K562 (cell line): ENCODE data around the gene SLC7A8.

Source experiments
- CTCF ChIP-seq, 3 experiments: IDR thresholded peaks in 2 of 3; conservative IDR thresholded peaks in 1 of 3; 2 replicates each; pipeline ENCODE4 v1.5.1; 2011 to 2012; ENCODE audit warnings: low read length in 3 of 3, mild to moderate bottlenecking in 3 of 3, control low read depth in 2 of 3, improper control_type of control experiment in 1 of 3, inconsistent platforms in 1 of 3, low read depth in 1 of 3, mixed read lengths in 1 of 3, moderate library complexity in 1 of 3; ENCODE audit not compliant: insufficient read depth in 2 of 3
- EP300 ChIP-seq: IDR thresholded peaks from 2 replicates; pipeline ENCODE4 v1.6.1; 2012; ENCODE audit warnings: low read length, improper control_type of control experiment
- EZH2 ChIP-seq: IDR thresholded peaks from 2 replicates; pipeline ENCODE4 v1.6.1; 2012; ENCODE audit warnings: low read depth, mild to moderate bottlenecking, inconsistent platforms, low read length, borderline replicate concordance
- MXI1 ChIP-seq: IDR thresholded peaks from 2 replicates; pipeline ENCODE4 v1.6.1; 2011; ENCODE audit warnings: low read depth, mild to moderate bottlenecking, improper control_type of control experiment, low read length
- POLR2AphosphoS5 ChIP-seq: IDR thresholded peaks from 2 replicates; pipeline ENCODE4 v1.6.1; 2011; ENCODE audit warnings: mild to moderate bottlenecking, low read depth, low read length, moderate library complexity; ENCODE audit not compliant: control insufficient read depth, insufficient read depth
- ZNF274 ChIP-seq: IDR thresholded peaks from 2 replicates; pipeline ENCODE4 v1.6.1; 2011; ENCODE audit warnings: low read depth, mild to moderate bottlenecking, low read length, moderate library complexity, borderline replicate concordance
- ZNF696 ChIP-seq: fragments of 250-450 bp; sonication (Bioruptor Pico); conservative IDR thresholded peaks from 2 replicates; pipeline ENCODE4 v1.4.0; 2020; ENCODE audit warnings: mild to moderate bottlenecking, moderate library complexity

DNA sequence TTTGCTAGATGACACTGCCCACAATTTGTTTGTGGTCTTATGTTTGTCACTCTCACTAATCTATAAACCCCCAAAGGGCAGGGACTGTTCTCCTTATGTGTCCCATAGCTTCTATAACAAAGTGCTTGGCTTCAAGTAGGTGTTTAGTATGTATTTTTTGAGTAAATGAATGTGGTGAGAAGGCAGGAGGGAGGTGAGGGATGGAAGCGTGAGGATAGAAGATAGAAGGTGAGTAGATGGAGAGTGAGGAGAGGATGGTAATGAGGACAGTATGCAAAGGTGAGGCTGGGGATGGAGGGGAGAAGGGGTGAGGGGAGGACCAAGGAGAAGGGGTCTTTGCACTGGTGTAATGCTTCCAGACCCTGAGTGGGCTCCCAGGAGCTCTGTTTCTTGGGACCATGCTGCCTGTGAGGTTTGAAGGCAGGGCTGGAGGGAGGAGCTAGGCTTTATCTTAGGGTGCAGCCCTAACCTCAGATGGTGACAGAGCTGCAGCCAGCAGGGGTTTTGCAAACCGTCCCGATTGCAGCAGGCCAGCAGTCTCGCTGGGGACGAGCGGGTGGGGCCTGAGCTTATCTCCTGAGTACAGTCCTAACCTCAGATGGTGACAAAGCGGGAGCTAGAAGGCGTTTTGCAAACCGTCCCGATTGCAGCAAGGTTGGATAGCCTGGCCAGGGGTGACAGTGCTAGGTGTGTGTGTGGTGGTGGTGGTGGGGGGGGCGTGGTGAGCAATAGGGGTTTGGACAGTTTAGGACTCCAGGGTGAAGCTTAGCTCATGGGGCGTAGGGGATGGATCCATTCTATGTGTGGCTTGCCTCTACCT is 70.9 kb downstream of the SLC7A8 start:
- peak; percentile 51; the same call in 1 of the 2 replicates for TF ChIP-seq ZNF274
- TF ChIP-seq EP300 = peak; percentile 95
- TF ChIP-seq EZH2 = no peak
- no peak for TF ChIP-seq CTCF (IDR thresholded peaks at IDR 0.05 in 2 of 3, conservative IDR thresholded peaks at IDR 0.05 in 1 of 3; ENCODE audit: insufficient read depth in 2 of 3, low read depth in 1 of 3, low read length in 3 of 3)
- peak; percentile 74 for TF ChIP-seq MXI1
- TF ChIP-seq ZNF696 = no peak
- TF ChIP-seq POLR2AphosphoS5 = peak; percentile 95
